CD4-positive, alpha-beta T cell (primary cell): ENCODE data around the gene GATAD2B. TPM values are rescaled to one million over a fixed set of nuclear protein-coding genes. Genes with fewer than 3 reads are reported as not detected.

Experiments used
- ATAC-seq: fragments of 200-7000 bp; cut with Tn5 transposase; one replicate; pipeline ENCODE4 v1.10.0; 2022; ENCODE audit warnings: mild to moderate bottlenecking; ENCODE audit not compliant: poor library complexity
- CTCF ChIA-PET: fragments of 350-600 bp; sonication (Branson Sonifier 250); formaldehyde crosslinking; loops from one replicate; lab custom pipeline; 2021; ENCODE audit warnings: antibody characterized with exemption, inconsistent platforms; lab: Charles Lee
- POLR2A ChIA-PET: fragments of 350-600 bp; sonication (Branson Sonifier 250); formaldehyde crosslinking; loops from one replicate; lab custom pipeline; 2021; ENCODE audit warnings: antibody characterized with exemption, inconsistent platforms; lab: Charles Lee
- DNase-seq, 14 experiments: peaks; one replicate each; pipeline ENCODE4 v3.0.0-alpha.2; 2013 to 2020; ENCODE audit warnings: mixed read lengths in 2 of 14
- H3K27ac ChIP-seq, 2 donors: one replicate each; pipeline versions ENCODE4 v1.5.1 to v1.7.0; 2013; ENCODE audit warnings: low read length in 2 of 2, low read depth in 1 of 2, mild to moderate bottlenecking in 1 of 2
- H3K27me3 ChIP-seq, 2 experiments: 1 replicate in 1 of 2; 2 replicates in 1 of 2; pipeline versions ENCODE4 v1.6.1 to v1.7.0; 2013; ENCODE audit warnings: low read length in 2 of 2, control low read depth in 1 of 2, mild to moderate bottlenecking in 1 of 2, moderate library complexity in 1 of 2; ENCODE audit not compliant: insufficient read depth in 2 of 2, control insufficient read depth in 1 of 2
- H3K36me3 ChIP-seq: one replicate; pipeline ENCODE4 v1.6.1; 2013; ENCODE audit warnings: low read length, control low read depth; ENCODE audit not compliant: insufficient read depth
- H3K4me1 ChIP-seq: one replicate; pipeline ENCODE4 v1.6.1; 2013; ENCODE audit warnings: low read length, control low read depth; ENCODE audit not compliant: insufficient read depth
- H3K4me3 ChIP-seq: one replicate; pipeline ENCODE4 v1.5.1; 2013; ENCODE audit warnings: mild to moderate bottlenecking, low read length, moderate library complexity
- H3K9me3 ChIP-seq, 2 experiments: 1 replicate in 1 of 2; 2 replicates in 1 of 2; pipeline versions ENCODE4 v1.6.1 to v1.7.0; 2013; ENCODE audit warnings: low read length in 2 of 2, mild to moderate bottlenecking in 2 of 2, control low read depth in 1 of 2, moderate library complexity in 1 of 2; ENCODE audit not compliant: control insufficient read depth in 1 of 2, insufficient read depth in 1 of 2
- H3K27ac Mint-ChIP-seq: one replicate; pipeline ENCODE4 v1.8.0; 2020; ENCODE audit warnings: mixed read lengths
- H3K27me3 Mint-ChIP-seq: one replicate; pipeline ENCODE4 v1.8.0; 2021; ENCODE audit warnings: mixed read lengths
- H3K36me3 Mint-ChIP-seq: one replicate; pipeline ENCODE4 v1.8.0; 2021; ENCODE audit warnings: low read depth, mixed read lengths
- H3K4me1 Mint-ChIP-seq: one replicate; pipeline ENCODE4 v1.8.0; 2021; ENCODE audit warnings: low read depth, mixed read lengths
- H3K4me3 Mint-ChIP-seq: one replicate; pipeline ENCODE4 v1.8.0; 2020; ENCODE audit warnings: mild to moderate bottlenecking, mixed read lengths
- H3K9me3 Mint-ChIP-seq: one replicate; pipeline ENCODE4 v1.8.0; 2020; ENCODE audit warnings: mixed read lengths
- CTCF ChIP-seq: fragments of 200-600 bp; IDR thresholded peaks from one replicate; pipeline ENCODE4 v1.8.0; 2022; ENCODE audit warnings: antibody characterized with exemption, mild to moderate bottlenecking
- intact Hi-C, 2 experiments: fragments of 100-400 bp; cut with DNase I in 1 of 2; cut with micrococcal nuclease in 1 of 2; formaldehyde crosslinking; loops; one replicate each; pipeline versions ENCODE4 v1.15.1 to v1.9.0; 2023 to 2025; cut with DNase I, micrococcal nuclease
- total RNA-seq, 174 experiments: library from RNA in 2 of 174; stranded (reverse) in 2 of 174; gene quantifications; one replicate each; pipeline ENCODE4 v1.2.3 and lab custom pipeline; 2021 to 2026

Gene GATAD2B
- total RNA-seq, 2 experiments from 2014 or later: 51.6 to 52.3 TPM

- DNase-seq: no peak
Measured at GRCh38 chr1:153799566-153800465, 123.0 kb downstream of the GATAD2B start.

GRCh38 chr1:153799016-153799415 is 123.8 kb downstream of the GATAD2B start:
- ATAC-seq: no peak
- Histone ChIP-seq H3K27ac (no peak overlapping the region), H3K4me3 (no peak overlapping the region), H3K36me3 (peaks cover 3% of the 10 kb centered on the region), H3K27me3 (no peaks in the 10 kb centered on the region), H3K9me3 (no peaks in the 10 kb centered on the region), H3K4me1 (peaks cover 13% of the 10 kb centered on the region)
- ChIA-PET POLR2A (interaction anchor here (0.8 to 1.2 kb wide), 3 partner anchors 15 to 192 kb away, joined by 4 to 12 read pairs (median 5); partner anchors contain the start of genes RAB13 and RPS27), CTCF (interaction anchor here (1.1 to 3.7 kb wide), 2 partner anchors 121 to 187 kb away, joined by 4 to 28 read pairs; partner anchors contain the start of gene RAB13)
- DNase-seq: no peak
- Mint-ChIP-seq H3K4me3 (no peak overlapping the region), H3K27me3 (no peaks in the 10 kb centered on the region), H3K36me3 (peaks cover 11% of the 10 kb centered on the region), H3K27ac (peak overlapping the region; percentile 16), H3K9me3 (no peaks in the 10 kb centered on the region), H3K4me1 (peaks cover 11% of the 10 kb centered on the region)
- intact Hi-C loops: loop anchor here in 1 of 2 experiments (5.0 kb wide), 1 partner anchor 473 kb away; the partner anchor contains the start of gene HAX1
- no peak for TF ChIP-seq CTCF

More at GRCh38 chr1:153799566-153800465, 123.0 kb downstream of the GATAD2B start:
- Mint-ChIP-seq H3K27ac (peak overlapping the region; percentile 17), H3K4me1 (peaks cover 17% of the 10 kb centered on the region), H3K36me3 (peaks cover 11% of the 10 kb centered on the region), H3K9me3 (no peaks in the 10 kb centered on the region), H3K4me3 (no peak overlapping the region), H3K27me3 (no peaks in the 10 kb centered on the region)
- CTCF ChIA-PET: interaction anchor here (3.7 kb wide), 1 partner anchor 186 kb away, joined by 28 read pairs; the partner anchor contains the start of gene RAB13
- Histone ChIP-seq H3K36me3 (peaks cover 3% of the 10 kb centered on the region), H3K9me3 (no peaks in the 10 kb centered on the region), H3K27ac (no peak overlapping the region), H3K4me1 (peaks cover 20% of the 10 kb centered on the region), H3K27me3 (no peaks in the 10 kb centered on the region), H3K4me3 (no peak overlapping the region)
- no peak for ATAC-seq
- POLR2A ChIA-PET: interaction anchor here (0.8 kb wide), 1 partner anchor 16 kb away, joined by 5 read pairs; no protein-coding TSS in a partner anchor
- TF ChIP-seq CTCF: no peak
- intact Hi-C loops: loop anchor here in 1 of 2 experiments (5.0 kb wide), 1 partner anchor 472 kb away; the partner anchor contains the start of gene HAX1

GRCh38 chr1:153798468-153798780 is 124.3 kb downstream of the GATAD2B start:
- intact Hi-C loops: loop anchor here in 1 of 2 experiments (5.0 kb wide), 1 partner anchor 474 kb away; the partner anchor contains the start of gene HAX1
- ChIA-PET POLR2A (interaction anchor here (0.6 to 1.2 kb wide), 3 partner anchors 130 to 192 kb away, joined by 3 to 12 read pairs (median 4); partner anchors contain the start of genes RAB13 and RPS27), CTCF (interaction anchor here (1.1 to 3.7 kb wide), 4 partner anchors 121 to 188 kb away, joined by 4 to 28 read pairs (median 5); partner anchors contain the start of genes CREB3L4 and RAB13)
- Mint-ChIP-seq H3K9me3 (no peaks in the 10 kb centered on the region), H3K4me3 (no peak overlapping the region), H3K27me3 (no peaks in the 10 kb centered on the region), H3K27ac (peak overlapping the region; percentile 16), H3K4me1 (peaks cover 5% of the 10 kb centered on the region), H3K36me3 (peaks cover 11% of the 10 kb centered on the region)
- Histone ChIP-seq H3K4me3 (no peak overlapping the region), H3K36me3 (peaks cover 3% of the 10 kb centered on the region), H3K27ac (no peak overlapping the region), H3K27me3 (no peaks in the 10 kb centered on the region), H3K4me1 (peaks cover 13% of the 10 kb centered on the region), H3K9me3 (no peaks in the 10 kb centered on the region)
- TF ChIP-seq CTCF: no peak
- no peak for ATAC-seq
- DNase-seq: no peak
